ENCODE measurements around the gene CCNG2.
A peak's percentile ranks its signal among the peaks of the same experiment; 100 is the strongest.

CCNG2 gene

GRCh38 chr4:77199701-77200100 lies 42.7 kb downstream of the CCNG2 start:
- TF ChIP-seq, protein P1, sequence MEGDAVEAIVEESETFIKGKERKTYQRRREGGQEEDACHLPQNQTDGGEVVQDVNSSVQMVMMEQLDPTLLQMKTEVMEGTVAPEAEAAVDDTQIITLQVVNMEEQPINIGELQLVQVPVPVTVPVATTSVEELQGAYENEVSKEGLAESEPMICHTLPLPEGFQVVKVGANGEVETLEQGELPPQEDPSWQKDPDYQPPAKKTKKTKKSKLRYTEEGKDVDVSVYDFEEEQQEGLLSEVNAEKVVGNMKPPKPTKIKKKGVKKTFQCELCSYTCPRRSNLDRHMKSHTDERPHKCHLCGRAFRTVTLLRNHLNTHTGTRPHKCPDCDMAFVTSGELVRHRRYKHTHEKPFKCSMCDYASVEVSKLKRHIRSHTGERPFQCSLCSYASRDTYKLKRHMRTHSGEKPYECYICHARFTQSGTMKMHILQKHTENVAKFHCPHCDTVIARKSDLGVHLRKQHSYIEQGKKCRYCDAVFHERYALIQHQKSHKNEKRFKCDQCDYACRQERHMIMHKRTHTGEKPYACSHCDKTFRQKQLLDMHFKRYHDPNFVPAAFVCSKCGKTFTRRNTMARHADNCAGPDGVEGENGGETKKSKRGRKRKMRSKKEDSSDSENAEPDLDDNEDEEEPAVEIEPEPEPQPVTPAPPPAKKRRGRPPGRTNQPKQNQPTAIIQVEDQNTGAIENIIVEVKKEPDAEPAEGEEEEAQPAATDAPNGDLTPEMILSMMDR (conservative IDR thresholded peaks at IDR 0.05; ENCODE audit: low read length), result no peak
- no peak for DNase-seq (ENCODE audit: low read depth)
- H3K4me3 ChIP-seq (ENCODE audit: low read length), result no peak overlapping the region

- H3K4me3 ChIP-seq (ENCODE audit: low read length), result no peak overlapping the region
- DNase-seq (ENCODE audit: low read depth), result peak; percentile 25
- TF ChIP-seq, protein P1 (conservative IDR thresholded peaks at IDR 0.05; ENCODE audit: low read length), result no peak
These were observed 44.3 kb downstream of the CCNG2 start for GRCh38 chr4:77201343-77201742.

DNA sequence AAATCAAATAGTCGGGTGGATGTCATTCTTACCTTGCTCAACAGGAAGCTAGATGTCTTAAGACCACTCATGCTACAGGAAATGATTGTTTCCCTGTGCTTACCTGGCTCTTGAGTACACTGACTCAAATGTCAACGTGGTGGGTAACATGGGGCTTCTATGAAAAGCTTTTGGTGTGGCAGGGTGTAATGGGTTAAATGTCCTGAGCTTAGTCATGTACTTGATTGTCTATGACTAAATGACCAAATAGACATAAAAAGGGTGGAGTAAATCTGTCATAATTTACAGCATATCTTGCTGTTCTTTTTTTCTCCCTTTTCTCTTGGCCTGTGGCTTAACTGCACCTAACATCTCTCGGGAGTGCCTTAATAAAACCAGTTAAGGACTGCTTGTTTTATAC lies 44.9 kb downstream of the CCNG2 start:
- no peak for DNase-seq (ENCODE audit: low read depth)

GRCh38 chr4:77202491-77202890 lies 45.5 kb downstream of the CCNG2 start:
- TF ChIP-seq, protein P1 (conservative IDR thresholded peaks at IDR 0.05; ENCODE audit: low read length), result no peak
- no peak for DNase-seq (ENCODE audit: low read depth)
- H3K4me3 ChIP-seq (ENCODE audit: low read length), result no peak overlapping the region

More for the DNA sequence above, 44.9 kb downstream of the CCNG2 start:
- TF ChIP-seq, protein P1 (conservative IDR thresholded peaks at IDR 0.05; ENCODE audit: low read length), result no peak
- no peak overlapping the region for H3K4me3 ChIP-seq (ENCODE audit: low read length)

DNA sequence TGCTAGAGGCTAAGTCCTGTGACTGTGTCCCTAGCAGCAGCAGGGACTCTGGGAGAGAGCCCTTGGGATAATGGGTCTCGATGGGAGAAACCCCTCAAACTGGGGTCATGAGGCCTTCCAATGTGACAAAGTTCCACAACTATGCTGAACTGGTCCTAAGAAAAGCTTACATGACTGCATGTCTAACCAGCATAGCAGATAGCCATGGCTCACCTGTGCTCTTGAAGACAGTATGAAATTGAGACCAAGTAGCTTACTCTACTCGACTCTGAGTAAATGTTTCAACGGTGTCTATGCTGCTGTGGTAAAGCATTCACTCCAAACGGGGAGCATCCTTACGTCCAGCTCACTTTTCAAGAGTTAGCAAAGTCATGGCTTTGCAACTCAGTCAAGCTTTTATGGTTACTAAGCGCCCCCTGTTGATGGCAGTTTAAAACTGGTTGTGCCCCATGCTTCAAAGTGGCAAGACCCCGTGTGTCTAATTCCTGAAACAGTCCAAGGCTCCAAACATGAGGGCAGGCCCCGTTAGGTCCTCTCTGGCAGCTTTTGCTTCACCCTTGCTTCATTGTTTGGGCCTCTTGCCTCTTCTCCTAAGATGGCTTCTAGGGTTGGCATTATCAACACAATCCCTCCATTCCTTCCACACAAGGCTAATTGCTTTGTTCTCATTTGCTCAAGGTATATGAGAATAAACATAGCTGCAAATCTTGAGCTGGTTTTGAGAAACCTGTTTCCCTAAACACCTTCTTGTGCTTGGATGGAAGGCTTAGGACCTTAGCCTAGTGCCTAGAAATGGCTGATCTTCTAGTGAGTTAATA lies 46.6 kb downstream of the CCNG2 start:
- TF ChIP-seq, protein P1 (conservative IDR thresholded peaks at IDR 0.05; ENCODE audit: low read length), result peak; percentile 89
- DNase-seq (ENCODE audit: low read depth), result peak; percentile 83
- H3K4me3 ChIP-seq (ENCODE audit: low read length), result no peak overlapping the region

- TF ChIP-seq, protein P1 (conservative IDR thresholded peaks at IDR 0.05; ENCODE audit: low read length), result no peak
- no peak overlapping the region for H3K4me3 ChIP-seq (ENCODE audit: low read length)
- DNase-seq (ENCODE audit: low read depth), result peak; percentile 18
These were observed 47.6 kb downstream of the CCNG2 start for GRCh38 chr4:77204621-77205020.

- H3K4me3 ChIP-seq (ENCODE audit: low read length), result no peak overlapping the region
- no peak for DNase-seq (ENCODE audit: low read depth)
- TF ChIP-seq, protein P1 (conservative IDR thresholded peaks at IDR 0.05; ENCODE audit: low read length), result no peak
These were observed 52.0 kb downstream of the CCNG2 start for GRCh38 chr4:77209012-77209411.
